Vagina (tissue), 2 donors: ENCODE data around the gene HTD2. TPM values are rescaled to one million over a fixed set of nuclear protein-coding genes. Genes with fewer than 3 reads are reported as not detected.
"Not testable (repeated sequence)": the region's sequence is repeated elsewhere in the genome, so short reads cannot be mapped to it uniquely, and the experiment has no call there.

Experiments
- DNase-seq, 2 donors: peaks; one replicate each; pipeline ENCODE4 v3.0.0-alpha.2; 2017; ENCODE audit errors: extremely low spot score in 2 of 2
- H3K27ac ChIP-seq: fragments of 200-600 bp; sonication (generic); one replicate; pipeline ENCODE4 v1.5.1; 2019
- H3K27me3 ChIP-seq: fragments of 200-600 bp; sonication (generic); one replicate; pipeline ENCODE4 v1.5.1; 2019
- H3K36me3 ChIP-seq, 2 donors: fragments of 200-600 bp; sonication (generic); one replicate each; pipeline ENCODE4 v1.5.1; 2017 to 2019
- H3K4me1 ChIP-seq: fragments of 200-600 bp; sonication (generic); one replicate; pipeline ENCODE4 v1.5.1; 2019
- H3K4me3 ChIP-seq, 2 donors: fragments of 200-600 bp; sonication (generic); 1 replicate in 1 of 2; 2 replicates in 1 of 2; pipeline ENCODE4 v1.5.1; 2016 to 2019
- H3K9me3 ChIP-seq: fragments of 200-600 bp; sonication (generic); one replicate; pipeline ENCODE4 v1.5.1; 2019
- POLR2A ChIP-seq, 2 donors: fragments of 450-650 bp; IDR thresholded peaks; one replicate each; pipeline ENCODE4 v1.6.1; 2017; ENCODE audit warnings: antibody characterized with exemption in 2 of 2, mild to moderate bottlenecking in 2 of 2, moderate library complexity in 2 of 2
- POLR2AphosphoS5 ChIP-seq, 2 donors: sonication (generic); formaldehyde crosslinking; IDR thresholded peaks; one replicate each; pipeline ENCODE4 v1.9.0; 2017; ENCODE audit warnings: antibody characterized with exemption in 2 of 2, mild to moderate bottlenecking in 2 of 2, low read depth in 1 of 2; ENCODE audit not compliant: insufficient read depth in 1 of 2
- intact Hi-C: fragments of 100-400 bp; cut with DNase I; formaldehyde crosslinking; loops from one replicate; pipeline ENCODE4 v1.15.1; 2023
- total RNA-seq: library from RNA; depleted of rRNA; stranded (reverse); fragments of >200 nt; gene quantifications from one replicate; pipeline ENCODE4 v1.2.3, GENCODE V29; 2016
- TF ChIP-seq, protein P1 (sequence below), 3 experiments: fragments of 450-650 bp in 2 of 3; fragments of 200-600 bp in 1 of 3; sonication (generic) in 1 of 3; IDR thresholded peaks; one replicate each; pipeline ENCODE4 v1.5.1; 2017 to 2019; ENCODE audit warnings: antibody characterized with exemption in 3 of 3, mild to moderate bottlenecking in 2 of 3, moderate library complexity in 2 of 3

HTD2 gene
- total RNA-seq, 1 donor from 2014 or later = 3.7 TPM

DNA sequence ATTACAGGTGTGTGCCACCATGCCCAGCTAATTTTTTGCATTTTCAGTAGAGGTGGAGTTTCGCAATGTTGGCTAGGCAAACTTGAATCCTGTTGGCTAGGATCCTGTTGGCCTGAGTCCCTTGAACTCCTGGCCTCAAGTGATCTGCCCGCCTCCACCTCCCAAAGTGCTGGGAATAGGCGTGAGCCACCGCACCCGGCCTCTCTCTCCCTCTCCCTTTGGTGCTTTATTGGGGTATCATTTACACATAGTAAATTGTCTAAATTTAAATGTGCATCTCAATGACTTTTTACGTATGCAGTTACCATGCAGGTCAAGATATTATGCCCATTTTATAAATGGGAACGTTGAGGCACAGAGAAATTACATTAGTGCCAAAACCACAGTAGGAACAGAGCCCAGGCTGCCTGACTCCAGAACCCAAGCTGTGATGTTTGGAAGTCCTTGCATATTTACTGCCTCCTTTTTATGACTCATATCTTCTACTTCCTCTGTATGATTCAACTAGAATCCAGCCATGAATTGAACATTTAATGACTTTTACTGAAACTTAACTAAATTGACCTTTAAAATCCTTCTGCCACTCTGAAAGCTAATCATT lies 34.3 kb upstream of the HTD2 start:
- DNase-seq = no peak
- no peaks in the 10 kb centered on the region for H3K9me3 ChIP-seq
- no peak overlapping the region for H3K4me3 ChIP-seq
- intact Hi-C loops = no loop called here
- peaks cover 7% of the 10 kb centered on the region for H3K4me1 ChIP-seq
- no peak for TF ChIP-seq POLR2AphosphoS5 (IDR thresholded peaks at IDR 0.05; ENCODE audit: insufficient read depth in 1 of 2, low read depth in 1 of 2)
- TF ChIP-seq, protein P1, sequence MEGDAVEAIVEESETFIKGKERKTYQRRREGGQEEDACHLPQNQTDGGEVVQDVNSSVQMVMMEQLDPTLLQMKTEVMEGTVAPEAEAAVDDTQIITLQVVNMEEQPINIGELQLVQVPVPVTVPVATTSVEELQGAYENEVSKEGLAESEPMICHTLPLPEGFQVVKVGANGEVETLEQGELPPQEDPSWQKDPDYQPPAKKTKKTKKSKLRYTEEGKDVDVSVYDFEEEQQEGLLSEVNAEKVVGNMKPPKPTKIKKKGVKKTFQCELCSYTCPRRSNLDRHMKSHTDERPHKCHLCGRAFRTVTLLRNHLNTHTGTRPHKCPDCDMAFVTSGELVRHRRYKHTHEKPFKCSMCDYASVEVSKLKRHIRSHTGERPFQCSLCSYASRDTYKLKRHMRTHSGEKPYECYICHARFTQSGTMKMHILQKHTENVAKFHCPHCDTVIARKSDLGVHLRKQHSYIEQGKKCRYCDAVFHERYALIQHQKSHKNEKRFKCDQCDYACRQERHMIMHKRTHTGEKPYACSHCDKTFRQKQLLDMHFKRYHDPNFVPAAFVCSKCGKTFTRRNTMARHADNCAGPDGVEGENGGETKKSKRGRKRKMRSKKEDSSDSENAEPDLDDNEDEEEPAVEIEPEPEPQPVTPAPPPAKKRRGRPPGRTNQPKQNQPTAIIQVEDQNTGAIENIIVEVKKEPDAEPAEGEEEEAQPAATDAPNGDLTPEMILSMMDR (IDR thresholded peaks at IDR 0.05) = no peak
- no peak for TF ChIP-seq POLR2A (IDR thresholded peaks at IDR 0.05)
- H3K27me3 ChIP-seq = no peaks in the 10 kb centered on the region
- peaks cover 0 to 19% of the 10 kb centered on the region in 2 donors for H3K36me3 ChIP-seq
- H3K27ac ChIP-seq = no peak overlapping the region

DNA sequence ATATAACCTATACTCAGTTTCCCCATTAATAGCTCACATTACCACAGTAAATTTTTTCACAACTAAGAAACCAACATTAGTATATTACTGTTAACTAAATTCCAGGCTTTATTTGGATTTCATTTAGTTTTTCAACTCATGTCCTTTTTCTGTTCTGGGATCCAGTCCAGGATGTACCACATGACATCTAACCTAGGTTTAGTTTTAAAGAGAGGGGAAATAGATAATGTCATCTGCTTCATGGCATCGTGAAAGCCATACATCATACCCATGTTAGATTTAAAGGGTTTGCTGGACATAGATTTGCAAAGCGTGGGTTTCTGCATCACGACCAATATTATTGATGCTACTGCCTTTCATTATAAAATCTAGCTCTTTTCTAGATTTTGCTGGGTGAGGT lies 33.4 kb upstream of the HTD2 start:
- no peak overlapping the region for H3K27ac ChIP-seq
- H3K4me3 ChIP-seq = no peak overlapping the region
- peaks cover 0 to 19% of the 10 kb centered on the region in 2 donors for H3K36me3 ChIP-seq
- intact Hi-C loops = no loop called here
- peaks cover 7% of the 10 kb centered on the region for H3K4me1 ChIP-seq
- DNase-seq = no peak
- H3K27me3 ChIP-seq = no peaks in the 10 kb centered on the region
- H3K9me3 ChIP-seq = no peaks in the 10 kb centered on the region
- TF ChIP-seq POLR2A (IDR thresholded peaks at IDR 0.05) (no peak), POLR2AphosphoS5 (IDR thresholded peaks at IDR 0.05; ENCODE audit: insufficient read depth in 1 of 2, low read depth in 1 of 2) (no peak)
- TF ChIP-seq, protein P1 (IDR thresholded peaks at IDR 0.05) = no peak

DNA sequence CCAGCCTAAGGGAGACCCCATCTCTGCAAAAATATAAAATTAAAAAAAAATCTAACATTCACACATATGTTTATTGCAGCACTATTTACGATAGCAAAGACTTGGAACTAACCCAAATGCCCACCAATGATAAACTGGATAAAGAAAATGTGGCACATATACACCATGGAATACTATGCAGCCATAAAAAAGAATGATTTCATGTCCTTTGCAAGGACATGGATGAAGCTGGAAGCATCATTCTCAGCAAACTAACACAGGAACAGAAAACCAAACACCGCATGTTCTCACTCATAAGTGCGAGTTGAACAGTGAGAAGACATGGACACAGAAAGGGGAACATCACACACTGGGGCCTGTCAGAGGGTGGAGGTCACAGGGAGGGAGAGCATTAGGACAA lies 33.0 kb upstream of the HTD2 start:
- H3K36me3 ChIP-seq = peaks cover 0 to 15% of the 10 kb centered on the region in 2 donors
- intact Hi-C loops, H3K27ac ChIP-seq, DNase-seq, H3K4me1 ChIP-seq, H3K9me3 ChIP-seq, H3K4me3 ChIP-seq, H3K27me3 ChIP-seq: not testable (repeated sequence)

DNA sequence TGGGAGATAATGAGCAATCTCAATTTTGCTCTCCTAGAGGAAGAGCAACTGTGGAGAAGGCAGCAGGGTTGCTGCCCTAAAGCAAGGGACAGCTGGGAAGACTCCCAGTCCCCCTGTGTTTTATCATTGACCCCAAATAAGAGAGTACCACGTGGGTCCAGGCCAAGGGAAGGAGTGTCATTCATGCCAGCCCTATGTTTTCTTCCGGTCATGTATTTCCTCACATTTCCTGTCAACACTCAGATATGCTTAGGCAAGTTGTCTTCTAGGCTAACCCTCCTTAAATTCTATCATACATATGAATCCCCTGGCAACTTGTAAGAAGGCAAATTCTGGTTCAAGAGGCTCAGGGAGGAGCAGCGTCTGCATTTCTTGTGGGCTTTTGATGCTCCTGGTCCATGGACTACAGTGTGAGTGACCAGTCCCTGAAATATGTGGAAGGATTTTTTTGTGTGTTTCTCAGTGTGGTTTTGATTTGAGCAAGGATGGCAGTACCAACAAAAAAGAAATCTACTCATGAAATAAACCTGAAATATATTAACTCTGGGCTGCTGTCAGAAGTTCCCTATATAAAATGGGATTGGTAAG lies 32.2 kb upstream of the HTD2 start:
- peaks cover 7% of the 10 kb centered on the region for H3K4me1 ChIP-seq
- no peak overlapping the region for H3K27ac ChIP-seq
- no peaks in the 10 kb centered on the region for H3K27me3 ChIP-seq
- peaks cover 0 to 10% of the 10 kb centered on the region in 2 donors for H3K36me3 ChIP-seq
- TF ChIP-seq, protein P1 (IDR thresholded peaks at IDR 0.05) = no peak
- TF ChIP-seq POLR2A (IDR thresholded peaks at IDR 0.05) (no peak), POLR2AphosphoS5 (IDR thresholded peaks at IDR 0.05; ENCODE audit: insufficient read depth in 1 of 2, low read depth in 1 of 2) (no peak)
- H3K9me3 ChIP-seq = no peaks in the 10 kb centered on the region
- no peak overlapping the region for H3K4me3 ChIP-seq
- intact Hi-C loops = no loop called here
- DNase-seq = no peak

DNA sequence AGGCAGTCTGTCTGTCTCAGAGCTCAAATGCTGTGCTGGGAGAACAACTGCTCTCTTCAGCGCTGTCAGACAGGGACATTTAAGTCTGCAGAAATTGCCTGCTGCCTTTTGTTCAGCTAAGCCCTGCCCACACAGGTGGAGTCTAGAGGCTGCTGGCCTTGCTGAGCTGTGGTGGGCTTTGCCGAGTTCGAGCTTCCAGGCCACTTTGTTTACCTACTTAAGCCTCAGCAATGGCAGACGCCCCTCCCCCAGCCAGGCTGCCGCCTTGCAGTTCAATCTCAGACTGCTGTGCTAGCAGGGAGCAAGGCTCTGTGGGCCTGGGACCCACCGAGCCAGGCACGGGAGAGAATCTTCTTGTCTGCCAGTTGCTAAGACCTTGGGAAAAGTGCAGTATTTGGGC lies 25.3 kb upstream of the HTD2 start:
- intact Hi-C loops = no loop called here
- H3K4me1 ChIP-seq = no peaks in the 10 kb centered on the region
- TF ChIP-seq, protein P1 (IDR thresholded peaks at IDR 0.05) = no peak
- TF ChIP-seq POLR2A (IDR thresholded peaks at IDR 0.05) = no peak
- TF ChIP-seq POLR2AphosphoS5 (IDR thresholded peaks at IDR 0.05; ENCODE audit: insufficient read depth in 1 of 2, low read depth in 1 of 2) = no peak
- no peak overlapping the region for H3K27ac ChIP-seq
- DNase-seq = no peak
- no peaks in the 10 kb centered on the region for H3K9me3 ChIP-seq
- no peak overlapping the region for H3K4me3 ChIP-seq
- H3K27me3 ChIP-seq = no peaks in the 10 kb centered on the region
- peaks cover 0 to 30% of the 10 kb centered on the region in 2 donors for H3K36me3 ChIP-seq
